Measurements from ENCODE around the gene P4HB. TPM values are rescaled to one million over a fixed set of nuclear protein-coding genes. Genes with fewer than 3 reads are reported as not detected.

The P4HB gene
- total RNA-seq, 6 donors from 2014 or later: 374 to 627 (median 531) TPM

GRCh38 chr17:81824595-81824994 lies 35.7 kb downstream of the P4HB start:
- Histone ChIP-seq H3K9me3 (no peaks in the 10 kb centered on the region), H3K4me1 (peaks cover 17 to 34% (median 27%) of the 10 kb centered on the region in 4 donors), H3K36me3 (peaks cover 0 to 26% (median 14%) of the 10 kb centered on the region in 4 donors), H3K27ac (no peak overlapping the region), H3K4me3 (no peak overlapping the region), H3K27me3 (no peaks in the 10 kb centered on the region)
- DNase-seq (no peak), ATAC-seq (ENCODE audit: low FRiP score in 2 of 2) (no peak)
- no peak for TF ChIP-seq POLR2A (IDR thresholded peaks at IDR 0.05)
- no peak for TF ChIP-seq CTCF (IDR thresholded peaks at IDR 0.05)
- TF ChIP-seq EP300 (IDR thresholded peaks at IDR 0.05): no peak
- no peak for TF ChIP-seq POLR2AphosphoS5 (IDR thresholded peaks at IDR 0.05)
- 95% methylated on average over 8 of the region's 11 CpGs; no CpG with 5 or more reads in 1 of the 2 donors for WGBS, 2 donors

- Histone ChIP-seq H3K4me1 (peaks cover 17 to 29% (median 25%) of the 10 kb centered on the region in 4 donors), H3K27ac (no peak overlapping the region), H3K27me3 (no peaks in the 10 kb centered on the region), H3K36me3 (peaks cover 0 to 26% (median 14%) of the 10 kb centered on the region in 4 donors), H3K9me3 (no peaks in the 10 kb centered on the region), H3K4me3 (no peak overlapping the region)
- DNase-seq (peak in 1 of 2 donors; percentile 75), ATAC-seq (ENCODE audit: low FRiP score in 2 of 2) (no peak)
- TF ChIP-seq EP300 (IDR thresholded peaks at IDR 0.05) (no peak), POLR2AphosphoS5 (IDR thresholded peaks at IDR 0.05) (no peak), CTCF (IDR thresholded peaks at IDR 0.05) (no peak), POLR2A (IDR thresholded peaks at IDR 0.05) (no peak)
- 90 to 91% methylated on average over 21 to 33 of the region's 33 CpGs for WGBS, 2 donors
These were observed 36.4 kb downstream of the P4HB start for GRCh38 chr17:81823820-81824550.

GRCh38 chr17:81822996-81823819 lies 37.1 kb downstream of the P4HB start:
- H3K4me1 ChIP-seq: peaks cover 17 to 21% (median 19%) of the 10 kb centered on the region in 4 donors
- no peaks in the 10 kb centered on the region for H3K9me3 ChIP-seq
- TF ChIP-seq CTCF (IDR thresholded peaks at IDR 0.05) (no peak), EP300 (IDR thresholded peaks at IDR 0.05) (no peak), POLR2A (IDR thresholded peaks at IDR 0.05) (no peak), POLR2AphosphoS5 (IDR thresholded peaks at IDR 0.05) (no peak)
- peaks cover 0 to 26% (median 14%) of the 10 kb centered on the region in 4 donors for H3K36me3 ChIP-seq
- 91 to 94% methylated on average over 14 to 27 of the region's 30 CpGs for WGBS, 2 donors
- H3K27ac ChIP-seq: peak overlapping the region; percentile 76 to 87 (median 84)
- DNase-seq (peak in 1 of 2 donors; percentile 80), ATAC-seq (ENCODE audit: low FRiP score in 2 of 2) (peak in 1 of 2 donors; percentile 13)
- H3K4me3 ChIP-seq: no peak overlapping the region
- H3K27me3 ChIP-seq: no peaks in the 10 kb centered on the region

- ATAC-seq (ENCODE audit: low FRiP score in 2 of 2): no peak
- 87 to 93% methylated on average over 5 to 8 of the region's 8 CpGs for WGBS, 2 donors
- peaks cover 0 to 26% (median 14%) of the 10 kb centered on the region in 4 donors for H3K36me3 ChIP-seq
These were observed 38.1 kb downstream of the P4HB start for GRCh38 chr17:81822312-81822637.

More at GRCh38 chr17:81822312-81822637, 38.1 kb downstream of the P4HB start:
- Histone ChIP-seq H3K4me1 (peaks cover 17 to 19% (median 17%) of the 10 kb centered on the region in 4 donors), H3K4me3 (no peak overlapping the region), H3K27me3 (no peaks in the 10 kb centered on the region), H3K9me3 (no peaks in the 10 kb centered on the region), H3K27ac (peak overlapping the region; percentile 76 to 87 (median 84))
- TF ChIP-seq CTCF (IDR thresholded peaks at IDR 0.05): no peak
- TF ChIP-seq POLR2AphosphoS5 (IDR thresholded peaks at IDR 0.05): no peak
- TF ChIP-seq EP300 (IDR thresholded peaks at IDR 0.05): no peak
- no peak for TF ChIP-seq POLR2A (IDR thresholded peaks at IDR 0.05)
- peak in 1 of 2 donors; percentile 61 for DNase-seq

Measured in upper lobe of left lung (tissue), 6 donors.